ENCODE data around the gene CFAP65.

GRCh38 chr2:219017201-219017931, 23.9 kb downstream of the CFAP65 start:
- TF ChIP-seq CTCF (IDR thresholded peaks at IDR 0.05; ENCODE audit: low read depth, low read length, poor library complexity, severe bottlenecking) (no peak), EZH2phosphoT487 (IDR thresholded peaks at IDR 0.05; ENCODE audit: borderline replicate concordance, low read length) (no peak)
